A549 treated with ZK216348 at 1 μM for 4 hours (cell line): ENCODE measurements around the gene SAMM50. TPM values are rescaled to one million over a fixed set of nuclear protein-coding genes. Genes with fewer than 3 reads are reported as not detected.

Experiments
- total RNA-seq: library from RNA; stranded (reverse); fragments of 200-300 nt; extraction: Qiagen RNA extraction; gene quantifications from 5 replicates; pipeline ENCODE4 v1.2.3, GENCODE V29; 2022; ENCODE audit warnings: low read depth

SAMM50 gene
- total RNA-seq: 41.1 to 48.9 TPM (median 46.7 TPM) in 5 replicates

GRCh38 chr22:43955040-43955882, at the start of gene SAMM50:
Gene SAMM50 (plus strand): TSS chr22:43955442. CDS start chr22:43955578, 136 bp downstream.

GRCh38 chr22:43923631-43924464, 31.4 kb upstream of the SAMM50 start, which contains the start of gene PNPLA3:
Gene PNPLA3 (plus strand): TSS chr22:43923805. CDS start chr22:43923912, 107 bp downstream.

GRCh38 chr22:44024288-44024921, 69.2 kb downstream of the SAMM50 start, which contains the start of gene PARVB:
Gene PARVB (plus strand): TSS chr22:44024302. CDS start chr22:44024340, 38 bp downstream.

Other genes starting within 250 kb of the SAMM50 start
- 0.34 to 1.1 TPM (median 0.45 TPM) in 5 replicates for gene EFCAB6, start 143.1 kb upstream of the SAMM50 start, total RNA-seq
- not detected in 5 replicates for gene SULT4A1, start 92.9 kb upstream of the SAMM50 start, total RNA-seq
- not detected in 5 replicates for gene PNPLA5, start 63.4 kb upstream of the SAMM50 start, total RNA-seq
- 0.52 to 1.7 TPM (median 1.3 TPM) in 5 replicates for gene PNPLA3, start 31.6 kb upstream of the SAMM50 start, total RNA-seq
- gene PARVB, start 68.9 kb downstream of the SAMM50 start, total RNA-seq: 32.2 to 42.7 TPM (median 38.5 TPM) in 5 replicates
- gene PARVG, start 225.5 kb downstream of the SAMM50 start, total RNA-seq: not detected in 5 replicates